HEK293T (cell line): ENCODE results near the gene TRPC4.

Experiments used
- BHLHE40 ChIP-seq: fragments of 450-650 bp; IDR thresholded peaks from 2 replicates; pipeline ENCODE4 v1.6.1; 2016; ENCODE audit warnings: mild to moderate bottlenecking, moderate library complexity, borderline replicate concordance
- FOXA1 ChIP-seq: fragments of 450-650 bp; IDR thresholded peaks from 2 replicates; pipeline ENCODE4 v1.6.1; 2016; ENCODE audit warnings: mild to moderate bottlenecking
- FOXK2 ChIP-seq: fragments of 450-650 bp; IDR thresholded peaks from 2 replicates; pipeline ENCODE4 v1.6.1; 2016; ENCODE audit warnings: mild to moderate bottlenecking
- HDGF ChIP-seq: fragments of 450-650 bp; IDR thresholded peaks from 2 replicates; pipeline ENCODE4 v1.6.1; 2017; ENCODE audit warnings: antibody characterized with exemption, borderline replicate concordance
- NFRKB ChIP-seq: fragments of 450-650 bp; IDR thresholded peaks from 2 replicates; pipeline ENCODE4 v1.6.1; 2016; ENCODE audit warnings: mild to moderate bottlenecking, moderate library complexity
- SP1 ChIP-seq: fragments of 450-650 bp; IDR thresholded peaks from 2 replicates; pipeline ENCODE4 v1.6.1; 2017
- ZNF384 ChIP-seq: fragments of 450-650 bp; IDR thresholded peaks from 2 replicates; pipeline ENCODE4 v1.6.1; 2016

- TF ChIP-seq BHLHE40 (no peak), ZNF384 (no peak), SP1 (no peak), NFRKB (no peak), FOXK2 (no peak), FOXA1 (no peak), HDGF (no peak)
Observed at GRCh38 chr13:37918751-37919150, 49.2 kb upstream of the TRPC4 start.
